Measurements from ENCODE around the gene C22orf23. TPM values are rescaled to one million over a fixed set of nuclear protein-coding genes. Genes with fewer than 3 reads are reported as not detected.

C22orf23 gene
- total RNA-seq, 2 experiments from 2014 or later, result 0.16 TPM; not detected in 1

DNA sequence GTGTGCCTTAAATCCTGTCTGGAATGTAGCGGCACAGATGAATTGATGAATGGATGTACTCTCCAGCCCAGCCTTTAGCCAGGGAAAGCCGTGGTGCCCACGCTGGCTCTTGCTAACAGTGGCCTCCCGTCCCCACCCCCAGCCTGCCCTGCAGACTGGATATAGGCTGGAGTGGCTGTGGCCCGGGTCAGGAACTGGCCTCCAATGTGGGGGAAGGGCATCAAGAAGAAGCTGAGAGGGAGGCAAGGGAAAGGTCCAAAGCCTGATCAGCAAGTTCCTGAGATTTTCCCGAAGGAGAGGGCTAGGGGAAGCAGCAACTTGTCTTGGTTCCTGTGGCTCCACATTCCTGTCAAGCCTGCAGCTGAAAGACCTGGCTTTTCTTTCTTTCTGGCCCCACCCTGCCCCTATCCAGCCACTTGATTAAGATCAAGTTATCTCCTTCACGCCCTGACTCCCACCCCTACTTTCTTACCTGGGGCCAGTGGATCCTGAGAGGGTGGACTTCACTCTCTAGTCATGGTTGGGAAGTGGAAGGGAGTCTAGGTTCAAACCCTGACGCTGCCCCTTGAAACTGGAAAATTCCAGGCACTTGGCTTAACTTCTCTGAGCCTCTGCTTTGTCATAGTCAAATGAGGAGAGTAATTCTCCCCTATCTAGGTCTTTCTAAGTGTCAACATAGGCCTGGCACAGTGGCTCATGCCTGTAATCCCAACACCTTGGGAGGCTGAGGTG lies 58.3 kb downstream of the C22orf23 start:
- H3K27ac Mint-ChIP-seq, result peak overlapping the region; percentile 65
- H3K27me3 Mint-ChIP-seq, result no peaks in the 10 kb centered on the region
- no peak for ATAC-seq
- no peak overlapping the region for H3K4me3 Mint-ChIP-seq
- no peak for DNase-seq
- ChIA-PET CTCF (interaction anchor here (2.4 to 3.7 kb wide), 2 partner anchors 10 to 32 kb away, joined by 14 to 19 read pairs; partner anchors contain the start of gene MICALL1), POLR2A (no interaction called here)
- H3K36me3 Mint-ChIP-seq (ENCODE audit: low read depth), result peaks cover 11% of the 10 kb centered on the region
- no peaks in the 10 kb centered on the region for H3K9me3 Mint-ChIP-seq (ENCODE audit: low read depth)
- intact Hi-C loops (cut with DNase I, micrococcal nuclease), result no loop called here
- H3K4me1 Mint-ChIP-seq, result peaks cover 26% of the 10 kb centered on the region

GRCh38 chr22:37893583-37893983 lies 59.8 kb downstream of the C22orf23 start:
- no peak for ATAC-seq
- H3K36me3 Mint-ChIP-seq (ENCODE audit: low read depth), result peaks cover 23% of the 10 kb centered on the region
- DNase-seq, result no peak
- H3K27me3 Mint-ChIP-seq, result no peaks in the 10 kb centered on the region
- no peaks in the 10 kb centered on the region for H3K9me3 Mint-ChIP-seq (ENCODE audit: low read depth)
- POLR2A ChIA-PET, result no interaction called here
- intact Hi-C loops (cut with DNase I, micrococcal nuclease), result no loop called here
- H3K4me3 Mint-ChIP-seq, result no peak overlapping the region
- CTCF ChIA-PET, result interaction anchor here (0.7 kb wide), 1 partner anchor 32 kb away, joined by 3 read pairs; no protein-coding TSS in a partner anchor
- H3K4me1 Mint-ChIP-seq, result peaks cover 26% of the 10 kb centered on the region
- H3K27ac Mint-ChIP-seq, result peak overlapping the region; percentile 0

Small RNA genes within 50 kb of the gene (microRNA-seq; reads per million reads assigned to microRNA genes)
- gene MIR4534 (ENCODE audit: borderline replicate concordance), result not detected
- 5.6 reads per million, percentile 18 among the genes with 10 or more reads in this experiment for gene MIR6820 (ENCODE audit: borderline replicate concordance)

Other genes with a start within 250 kb of the C22orf23 start
- 10 to 100 TPM; 21.3 to 22.4 TPM for gene GCAT, start 145.7 kb downstream of the C22orf23 start, total RNA-seq
- gene GALR3, start 130.2 kb downstream of the C22orf23 start, total RNA-seq, result under 1 TPM in 1 of 2 experiments, not detected in 1; 0.21 TPM
- gene ANKRD54, start 109.3 kb downstream of the C22orf23 start, total RNA-seq, result 10 to 100 TPM; 18.6 to 20.1 TPM
- 100 to 1,000 TPM; 632 to 670 TPM for gene EIF3L, start 104.2 kb downstream of the C22orf23 start, total RNA-seq
- gene MICALL1, start 47.3 kb downstream of the C22orf23 start, total RNA-seq, result 10 to 100 TPM; 11.2 to 11.8 TPM
- gene POLR2F, start 98 bp upstream of the C22orf23 start, total RNA-seq, result 10 to 100 TPM; 70.5 to 77.8 TPM
- not detected for gene SOX10, start 31.0 kb upstream of the C22orf23 start, total RNA-seq
- gene PICK1, start 103.8 kb upstream of the C22orf23 start, total RNA-seq, result 10 to 100 TPM; 14.9 to 17.2 TPM
- not detected for gene SLC16A8, start 130.6 kb upstream of the C22orf23 start, total RNA-seq
- under 1 TPM; 0.71 to 0.88 TPM for gene BAIAP2L2, start 157.1 kb upstream of the C22orf23 start, total RNA-seq
- gene PLA2G6, start 228.2 kb upstream of the C22orf23 start, total RNA-seq, result 10 to 100 TPM; 54.0 to 57.3 TPM
- gene MAFF, start 248.4 kb upstream of the C22orf23 start, total RNA-seq, result 1 to 10 TPM; 8.3 to 9.4 TPM